Subcutaneous adipose tissue (tissue), 4 donors: Measurements from ENCODE around the gene DHRS7B. TPM values are rescaled to one million over a fixed set of nuclear protein-coding genes. Genes with fewer than 3 reads are reported as not detected.

Source experiments
- total RNA-seq, 4 donors: library from RNA; depleted of rRNA; stranded (reverse); fragments of >200 nt; gene quantifications; one replicate each; pipeline ENCODE4 v1.1.0, GENCODE V29; 2016
- TF ChIP-seq, protein P1 (sequence below): fragments of 450-650 bp; IDR thresholded peaks from one replicate; pipeline ENCODE4 v1.5.1; 2016; ENCODE audit warnings: low read depth, mild to moderate bottlenecking, control low read depth, antibody characterized with exemption, moderate library complexity

DHRS7B gene
- total RNA-seq, 4 donors from 2014 or later: 28.4 to 55.4 (median 45.0) TPM

DNA sequence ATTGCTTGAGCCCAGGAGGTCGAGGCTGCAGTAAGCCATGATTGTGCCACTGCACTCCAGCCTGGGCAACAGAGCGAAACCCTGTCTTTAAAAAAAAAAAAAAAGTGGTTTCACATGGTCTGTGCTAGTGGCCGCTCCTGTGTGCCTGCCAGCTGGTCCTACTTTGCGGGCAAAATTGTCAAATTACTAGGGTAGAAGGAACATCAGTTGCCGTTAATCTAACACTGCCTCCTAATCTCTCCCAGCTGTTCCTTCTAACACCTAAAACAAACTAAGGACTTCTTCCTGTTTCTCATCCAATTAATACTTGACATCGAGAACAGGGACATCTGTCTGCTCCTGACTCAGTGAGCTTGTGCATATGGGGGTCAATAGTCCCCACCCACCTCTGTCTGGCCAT is 63.3 kb downstream of the DHRS7B start:
- TF ChIP-seq, protein P1, sequence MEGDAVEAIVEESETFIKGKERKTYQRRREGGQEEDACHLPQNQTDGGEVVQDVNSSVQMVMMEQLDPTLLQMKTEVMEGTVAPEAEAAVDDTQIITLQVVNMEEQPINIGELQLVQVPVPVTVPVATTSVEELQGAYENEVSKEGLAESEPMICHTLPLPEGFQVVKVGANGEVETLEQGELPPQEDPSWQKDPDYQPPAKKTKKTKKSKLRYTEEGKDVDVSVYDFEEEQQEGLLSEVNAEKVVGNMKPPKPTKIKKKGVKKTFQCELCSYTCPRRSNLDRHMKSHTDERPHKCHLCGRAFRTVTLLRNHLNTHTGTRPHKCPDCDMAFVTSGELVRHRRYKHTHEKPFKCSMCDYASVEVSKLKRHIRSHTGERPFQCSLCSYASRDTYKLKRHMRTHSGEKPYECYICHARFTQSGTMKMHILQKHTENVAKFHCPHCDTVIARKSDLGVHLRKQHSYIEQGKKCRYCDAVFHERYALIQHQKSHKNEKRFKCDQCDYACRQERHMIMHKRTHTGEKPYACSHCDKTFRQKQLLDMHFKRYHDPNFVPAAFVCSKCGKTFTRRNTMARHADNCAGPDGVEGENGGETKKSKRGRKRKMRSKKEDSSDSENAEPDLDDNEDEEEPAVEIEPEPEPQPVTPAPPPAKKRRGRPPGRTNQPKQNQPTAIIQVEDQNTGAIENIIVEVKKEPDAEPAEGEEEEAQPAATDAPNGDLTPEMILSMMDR: no peak

DNA sequence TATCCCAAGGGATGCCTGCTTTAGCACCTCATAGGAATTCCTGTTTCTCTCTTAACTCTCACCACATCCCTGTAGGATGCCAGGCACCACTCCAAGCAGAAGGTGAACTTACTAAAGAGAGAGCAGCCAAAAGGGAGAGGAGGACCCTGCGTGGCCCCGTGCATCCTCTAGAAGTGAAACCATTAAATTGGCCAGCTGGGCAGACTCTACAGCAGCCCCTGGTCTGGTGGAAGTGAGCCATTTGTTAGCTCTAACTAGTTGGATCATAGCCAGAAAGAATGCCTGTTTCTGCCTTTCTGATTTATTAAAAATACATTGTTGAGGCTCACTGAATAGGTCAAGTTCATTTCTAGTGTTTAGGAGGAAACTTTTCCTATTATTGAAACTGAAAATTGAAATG is 64.9 kb downstream of the DHRS7B start:
- TF ChIP-seq, protein P1: no peak

DNA sequence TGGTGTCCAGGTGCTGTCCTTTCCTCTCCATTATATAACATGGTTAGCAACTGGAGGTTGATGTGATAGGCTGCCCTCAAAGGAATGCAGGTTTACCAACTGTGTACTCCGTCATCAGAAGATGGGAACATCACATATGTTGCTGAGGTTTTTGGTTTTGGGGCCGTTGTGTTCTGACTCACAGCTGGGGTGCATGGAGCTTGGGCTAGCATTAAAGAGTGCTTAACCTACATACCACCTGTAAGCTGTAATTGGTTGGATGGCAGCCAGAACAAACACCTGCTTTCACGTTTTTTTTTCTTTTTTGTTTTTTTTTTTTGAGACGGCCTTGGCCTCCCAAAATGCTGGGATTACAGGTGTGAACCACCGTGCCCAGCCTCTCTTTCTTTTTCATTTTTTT is 66.3 kb downstream of the DHRS7B start:
- TF ChIP-seq, protein P1: no peak

DNA sequence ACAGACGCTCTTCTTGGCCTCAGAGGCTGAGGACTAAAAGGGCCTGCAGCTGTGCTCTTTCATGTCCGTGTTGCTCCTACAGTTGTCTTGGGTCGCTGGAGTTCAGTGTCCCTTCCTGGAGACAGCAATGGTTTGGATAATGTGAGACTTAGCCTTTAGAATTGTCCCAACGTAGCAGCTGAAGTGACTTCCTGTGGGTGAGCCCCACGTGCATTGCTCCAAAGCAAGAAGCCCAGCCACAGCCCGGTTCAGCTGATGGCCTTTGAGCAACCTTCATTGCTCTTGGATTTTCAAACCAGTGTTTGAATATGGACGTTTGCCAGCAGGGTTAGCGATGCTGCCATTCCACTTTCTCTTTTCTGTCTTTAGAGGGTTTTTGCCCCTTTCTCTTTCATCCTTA is 67.5 kb downstream of the DHRS7B start:
- TF ChIP-seq, protein P1: no peak

DNA sequence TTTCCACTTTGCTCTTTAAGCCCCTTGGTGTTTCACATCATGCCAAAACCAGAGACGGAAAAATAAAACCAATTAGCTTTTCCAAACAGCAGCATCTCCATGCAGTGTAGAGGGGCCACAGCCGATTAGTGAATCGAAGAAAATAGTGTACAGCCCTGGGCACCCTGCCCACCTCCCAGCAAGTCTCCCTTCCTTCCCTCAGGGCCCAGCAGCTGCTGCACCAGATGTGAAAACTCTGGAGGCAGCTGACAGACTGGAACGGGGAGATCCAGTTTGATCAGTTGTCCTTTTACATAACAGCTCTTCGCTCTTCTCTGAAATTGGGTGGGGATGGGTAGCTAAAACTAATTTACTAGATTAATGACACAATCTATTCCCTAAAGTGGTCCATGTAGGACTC is 67.9 kb downstream of the DHRS7B start:
- TF ChIP-seq, protein P1: no peak

DNA sequence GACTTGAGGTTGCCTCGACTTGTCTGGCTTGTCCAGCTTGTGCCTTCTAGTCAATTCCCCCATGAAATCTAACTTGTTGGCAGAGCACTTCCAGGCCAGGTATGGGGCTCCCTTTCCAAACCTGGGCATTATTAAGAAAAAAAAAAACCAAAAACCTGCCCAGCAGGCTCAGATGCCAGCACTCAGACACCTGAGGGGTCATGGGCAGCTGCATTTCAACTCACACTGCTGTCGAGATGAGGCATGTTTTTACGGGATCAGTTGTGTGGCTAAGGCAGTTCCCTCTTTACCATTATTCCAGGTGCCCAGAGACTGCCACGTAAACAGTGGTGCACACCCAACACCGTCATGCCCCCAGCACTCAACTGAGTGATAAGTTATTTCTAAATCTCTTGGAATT is 69.4 kb downstream of the DHRS7B start:
- TF ChIP-seq, protein P1: no peak

DNA sequence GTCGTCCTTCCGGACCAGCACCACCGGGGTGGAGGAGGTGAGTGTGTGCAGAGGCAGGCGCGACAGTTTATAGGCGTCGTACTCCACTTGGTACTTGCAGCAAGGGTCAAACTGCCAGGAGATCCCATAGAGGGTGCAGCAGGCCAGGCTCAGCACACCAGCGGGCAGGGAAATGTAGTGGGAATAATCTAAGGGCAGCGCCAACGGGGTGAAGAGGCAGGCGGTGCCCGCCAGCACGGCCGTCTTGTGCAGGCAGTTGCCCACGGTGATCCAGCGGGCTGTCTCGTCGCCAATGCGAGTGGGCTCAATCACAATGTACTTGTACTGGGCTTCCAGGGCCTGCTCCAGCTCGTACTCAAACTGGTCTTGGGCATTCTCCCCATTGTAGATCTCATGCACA is 71.6 kb downstream of the DHRS7B start:
- TF ChIP-seq, protein P1: no peak

DNA sequence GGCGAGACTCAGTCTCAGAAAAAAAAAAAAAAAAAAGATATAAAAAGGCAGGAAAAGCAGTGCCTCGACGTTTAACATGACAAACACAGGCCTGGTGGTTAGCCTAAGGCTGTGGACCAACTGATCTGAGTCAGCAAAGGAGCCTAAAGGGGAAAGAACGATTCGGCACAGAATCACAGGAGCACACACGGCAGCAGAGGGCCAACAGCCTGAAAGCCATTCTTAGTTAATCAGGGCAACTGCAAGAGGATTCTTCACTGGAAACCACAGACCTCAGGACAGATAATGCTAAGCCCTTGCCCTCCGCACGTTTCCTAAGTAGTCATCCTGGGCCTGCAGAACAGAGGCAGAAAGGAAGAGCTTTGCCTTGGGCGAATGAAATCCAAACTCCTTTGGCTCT is 72.5 kb downstream of the DHRS7B start:
- TF ChIP-seq, protein P1: no peak
